GM23338 (cell line): ENCODE data around the gene TLR7. TPM values are rescaled to one million over a fixed set of nuclear protein-coding genes. Genes with fewer than 3 reads are reported as not detected.

Experiments
- ATAC-seq: fragments of 200-7000 bp; cut with Tn5 transposase; 3 replicates; pipeline ENCODE4 v1.9.1; 2020
- DNase-seq: peaks from one replicate; pipeline ENCODE4 v3.0.0-alpha.2; 2015; ENCODE audit warnings: low spot score
- H2AFZ ChIP-seq: fragments of 200-600 bp; sonication (generic); 2 replicates; pipeline ENCODE4 v1.8.0; 2016; ENCODE audit warnings: antibody characterized with exemption, mild to moderate bottlenecking, moderate library complexity
- H3F3A ChIP-seq: fragments of 200-600 bp; sonication (generic); replicated peaks from 2 replicates; pipeline ENCODE4 v1.8.0; 2017; ENCODE audit warnings: antibody characterized with exemption, mixed run types, low read depth
- H3K27ac ChIP-seq: fragments of 200-600 bp; sonication (generic); 2 replicates; pipeline ENCODE4 v1.6.1; 2016; ENCODE audit warnings: low read depth
- H3K27me3 ChIP-seq: fragments of 200-600 bp; sonication (generic); 2 replicates; pipeline ENCODE4 v1.8.0; 2016; ENCODE audit warnings: mild to moderate bottlenecking, mixed run types, moderate library complexity; ENCODE audit not compliant: insufficient read depth
- H3K36me3 ChIP-seq: fragments of 200-600 bp; sonication (generic); 2 replicates; pipeline ENCODE4 v1.8.0; 2016; ENCODE audit warnings: mild to moderate bottlenecking; ENCODE audit not compliant: insufficient read depth
- H3K4me1 ChIP-seq: fragments of 200-600 bp; sonication (generic); 2 replicates; pipeline ENCODE4 v1.8.0; 2016; ENCODE audit warnings: mild to moderate bottlenecking, moderate library complexity; ENCODE audit not compliant: insufficient read depth
- H3K4me2 ChIP-seq: fragments of 200-600 bp; sonication (generic); 2 replicates; pipeline ENCODE4 v1.7.1; 2017; ENCODE audit warnings: mixed run types
- H3K4me3 ChIP-seq: fragments of 200-600 bp; sonication (generic); 2 replicates; pipeline ENCODE4 v1.6.1; 2016; ENCODE audit warnings: mixed run types
- H3K79me2 ChIP-seq: fragments of 200-600 bp; sonication (generic); replicated peaks from 2 replicates; pipeline ENCODE4 v1.8.0; 2017; ENCODE audit warnings: mild to moderate bottlenecking; ENCODE audit not compliant: insufficient read depth
- H3K9me2 ChIP-seq: fragments of 200-600 bp; sonication (generic); 2 replicates; pipeline ENCODE4 v1.8.0; 2017; ENCODE audit not compliant: insufficient read depth
- H4K20me1 ChIP-seq: fragments of 200-600 bp; sonication (generic); replicated peaks from 2 replicates; pipeline ENCODE4 v1.8.0; 2017; ENCODE audit warnings: mild to moderate bottlenecking; ENCODE audit not compliant: insufficient read depth
- H3K27ac Mint-ChIP-seq: 2 replicates; pipeline ENCODE4 v1.8.0; 2020; ENCODE audit warnings: inconsistent platforms, mild to moderate bottlenecking, moderate library complexity, mixed read lengths
- H3K27me3 Mint-ChIP-seq: 3 replicates; pipeline ENCODE4 v1.8.0; 2022; ENCODE audit warnings: low read depth, mild to moderate bottlenecking, moderate library complexity, mixed read lengths, inconsistent platforms; ENCODE audit not compliant: insufficient read depth, poor library complexity
- H3K36me3 Mint-ChIP-seq: 3 replicates; pipeline ENCODE4 v1.8.0; 2021; ENCODE audit warnings: low read depth, mild to moderate bottlenecking, inconsistent platforms, moderate library complexity, mixed read lengths
- H3K4me1 Mint-ChIP-seq: 3 replicates; pipeline ENCODE4 v1.8.0; 2020; ENCODE audit warnings: mild to moderate bottlenecking, inconsistent platforms, mixed read lengths
- H3K4me3 Mint-ChIP-seq: 3 replicates; pipeline ENCODE4 v1.8.0; 2021; ENCODE audit warnings: moderate library complexity, mild to moderate bottlenecking, inconsistent platforms, mixed read lengths
- H3K9me3 Mint-ChIP-seq: 3 replicates; pipeline ENCODE4 v1.8.0; 2020; ENCODE audit warnings: moderate library complexity, mild to moderate bottlenecking, inconsistent platforms, mixed read lengths
- polyA plus RNA-seq: library from polyadenylated mRNA; unstranded; fragments of >200 nt; fragmentation: Nextera tagmentation; extraction: Ambion mirVana; gene quantifications from 2 replicates; pipeline ENCODE4 v1.2.1, GENCODE V29; 2016
- total RNA-seq: library from RNA; depleted of rRNA; stranded (reverse); fragments of >200 nt; shearing (Covaris generic); gene quantifications from 2 replicates; pipeline ENCODE4 v1.2.3, GENCODE V29; 2014
- TF ChIP-seq, protein P1 (sequence below): IDR thresholded peaks from one replicate; pipeline ENCODE4 v1.6.1; 2018; ENCODE audit warnings: antibody characterized with exemption; ENCODE audit not compliant: unreplicated experiment
- TF ChIP-seq, protein P2 (sequence below): fragments of 250-450 bp; sonication (Bioruptor Pico); IDR thresholded peaks from 2 replicates; pipeline ENCODE4 v1.5.0; 2020; ENCODE audit warnings: mild to moderate bottlenecking, moderate library complexity
- TF ChIP-seq, protein P3 (sequence below): IDR thresholded peaks from 2 replicates; pipeline ENCODE4 v1.6.1; 2016; ENCODE audit warnings: antibody characterized with exemption
- TF ChIP-seq, protein P4 (sequence below), 2 experiments: fragments of 200-600 bp in 1 of 2; sonication (generic) in 1 of 2; conservative IDR thresholded peaks; 2 replicates each; pipeline versions ENCODE4 v1.5.1 to v1.6.1; 2016 to 2017; ENCODE audit warnings: antibody characterized with exemption in 2 of 2, low read depth in 2 of 2, mild to moderate bottlenecking in 2 of 2, moderate library complexity in 1 of 2

The TLR7 gene
- total and polyA plus RNA-seq, 2 experiments from 2014 or later, result not detected

DNA sequence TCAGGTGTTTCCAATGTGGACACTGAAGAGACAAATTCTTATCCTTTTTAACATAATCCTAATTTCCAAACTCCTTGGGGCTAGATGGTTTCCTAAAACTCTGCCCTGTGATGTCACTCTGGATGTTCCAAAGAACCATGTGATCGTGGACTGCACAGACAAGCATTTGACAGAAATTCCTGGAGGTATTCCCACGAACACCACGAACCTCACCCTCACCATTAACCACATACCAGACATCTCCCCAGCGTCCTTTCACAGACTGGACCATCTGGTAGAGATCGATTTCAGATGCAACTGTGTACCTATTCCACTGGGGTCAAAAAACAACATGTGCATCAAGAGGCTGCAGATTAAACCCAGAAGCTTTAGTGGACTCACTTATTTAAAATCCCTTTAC is 18.6 kb downstream of the TLR7 start (continued):
- TF ChIP-seq, protein P1, sequence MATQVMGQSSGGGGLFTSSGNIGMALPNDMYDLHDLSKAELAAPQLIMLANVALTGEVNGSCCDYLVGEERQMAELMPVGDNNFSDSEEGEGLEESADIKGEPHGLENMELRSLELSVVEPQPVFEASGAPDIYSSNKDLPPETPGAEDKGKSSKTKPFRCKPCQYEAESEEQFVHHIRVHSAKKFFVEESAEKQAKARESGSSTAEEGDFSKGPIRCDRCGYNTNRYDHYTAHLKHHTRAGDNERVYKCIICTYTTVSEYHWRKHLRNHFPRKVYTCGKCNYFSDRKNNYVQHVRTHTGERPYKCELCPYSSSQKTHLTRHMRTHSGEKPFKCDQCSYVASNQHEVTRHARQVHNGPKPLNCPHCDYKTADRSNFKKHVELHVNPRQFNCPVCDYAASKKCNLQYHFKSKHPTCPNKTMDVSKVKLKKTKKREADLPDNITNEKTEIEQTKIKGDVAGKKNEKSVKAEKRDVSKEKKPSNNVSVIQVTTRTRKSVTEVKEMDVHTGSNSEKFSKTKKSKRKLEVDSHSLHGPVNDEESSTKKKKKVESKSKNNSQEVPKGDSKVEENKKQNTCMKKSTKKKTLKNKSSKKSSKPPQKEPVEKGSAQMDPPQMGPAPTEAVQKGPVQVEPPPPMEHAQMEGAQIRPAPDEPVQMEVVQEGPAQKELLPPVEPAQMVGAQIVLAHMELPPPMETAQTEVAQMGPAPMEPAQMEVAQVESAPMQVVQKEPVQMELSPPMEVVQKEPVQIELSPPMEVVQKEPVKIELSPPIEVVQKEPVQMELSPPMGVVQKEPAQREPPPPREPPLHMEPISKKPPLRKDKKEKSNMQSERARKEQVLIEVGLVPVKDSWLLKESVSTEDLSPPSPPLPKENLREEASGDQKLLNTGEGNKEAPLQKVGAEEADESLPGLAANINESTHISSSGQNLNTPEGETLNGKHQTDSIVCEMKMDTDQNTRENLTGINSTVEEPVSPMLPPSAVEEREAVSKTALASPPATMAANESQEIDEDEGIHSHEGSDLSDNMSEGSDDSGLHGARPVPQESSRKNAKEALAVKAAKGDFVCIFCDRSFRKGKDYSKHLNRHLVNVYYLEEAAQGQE, result no peak
- TF ChIP-seq, protein P2, sequence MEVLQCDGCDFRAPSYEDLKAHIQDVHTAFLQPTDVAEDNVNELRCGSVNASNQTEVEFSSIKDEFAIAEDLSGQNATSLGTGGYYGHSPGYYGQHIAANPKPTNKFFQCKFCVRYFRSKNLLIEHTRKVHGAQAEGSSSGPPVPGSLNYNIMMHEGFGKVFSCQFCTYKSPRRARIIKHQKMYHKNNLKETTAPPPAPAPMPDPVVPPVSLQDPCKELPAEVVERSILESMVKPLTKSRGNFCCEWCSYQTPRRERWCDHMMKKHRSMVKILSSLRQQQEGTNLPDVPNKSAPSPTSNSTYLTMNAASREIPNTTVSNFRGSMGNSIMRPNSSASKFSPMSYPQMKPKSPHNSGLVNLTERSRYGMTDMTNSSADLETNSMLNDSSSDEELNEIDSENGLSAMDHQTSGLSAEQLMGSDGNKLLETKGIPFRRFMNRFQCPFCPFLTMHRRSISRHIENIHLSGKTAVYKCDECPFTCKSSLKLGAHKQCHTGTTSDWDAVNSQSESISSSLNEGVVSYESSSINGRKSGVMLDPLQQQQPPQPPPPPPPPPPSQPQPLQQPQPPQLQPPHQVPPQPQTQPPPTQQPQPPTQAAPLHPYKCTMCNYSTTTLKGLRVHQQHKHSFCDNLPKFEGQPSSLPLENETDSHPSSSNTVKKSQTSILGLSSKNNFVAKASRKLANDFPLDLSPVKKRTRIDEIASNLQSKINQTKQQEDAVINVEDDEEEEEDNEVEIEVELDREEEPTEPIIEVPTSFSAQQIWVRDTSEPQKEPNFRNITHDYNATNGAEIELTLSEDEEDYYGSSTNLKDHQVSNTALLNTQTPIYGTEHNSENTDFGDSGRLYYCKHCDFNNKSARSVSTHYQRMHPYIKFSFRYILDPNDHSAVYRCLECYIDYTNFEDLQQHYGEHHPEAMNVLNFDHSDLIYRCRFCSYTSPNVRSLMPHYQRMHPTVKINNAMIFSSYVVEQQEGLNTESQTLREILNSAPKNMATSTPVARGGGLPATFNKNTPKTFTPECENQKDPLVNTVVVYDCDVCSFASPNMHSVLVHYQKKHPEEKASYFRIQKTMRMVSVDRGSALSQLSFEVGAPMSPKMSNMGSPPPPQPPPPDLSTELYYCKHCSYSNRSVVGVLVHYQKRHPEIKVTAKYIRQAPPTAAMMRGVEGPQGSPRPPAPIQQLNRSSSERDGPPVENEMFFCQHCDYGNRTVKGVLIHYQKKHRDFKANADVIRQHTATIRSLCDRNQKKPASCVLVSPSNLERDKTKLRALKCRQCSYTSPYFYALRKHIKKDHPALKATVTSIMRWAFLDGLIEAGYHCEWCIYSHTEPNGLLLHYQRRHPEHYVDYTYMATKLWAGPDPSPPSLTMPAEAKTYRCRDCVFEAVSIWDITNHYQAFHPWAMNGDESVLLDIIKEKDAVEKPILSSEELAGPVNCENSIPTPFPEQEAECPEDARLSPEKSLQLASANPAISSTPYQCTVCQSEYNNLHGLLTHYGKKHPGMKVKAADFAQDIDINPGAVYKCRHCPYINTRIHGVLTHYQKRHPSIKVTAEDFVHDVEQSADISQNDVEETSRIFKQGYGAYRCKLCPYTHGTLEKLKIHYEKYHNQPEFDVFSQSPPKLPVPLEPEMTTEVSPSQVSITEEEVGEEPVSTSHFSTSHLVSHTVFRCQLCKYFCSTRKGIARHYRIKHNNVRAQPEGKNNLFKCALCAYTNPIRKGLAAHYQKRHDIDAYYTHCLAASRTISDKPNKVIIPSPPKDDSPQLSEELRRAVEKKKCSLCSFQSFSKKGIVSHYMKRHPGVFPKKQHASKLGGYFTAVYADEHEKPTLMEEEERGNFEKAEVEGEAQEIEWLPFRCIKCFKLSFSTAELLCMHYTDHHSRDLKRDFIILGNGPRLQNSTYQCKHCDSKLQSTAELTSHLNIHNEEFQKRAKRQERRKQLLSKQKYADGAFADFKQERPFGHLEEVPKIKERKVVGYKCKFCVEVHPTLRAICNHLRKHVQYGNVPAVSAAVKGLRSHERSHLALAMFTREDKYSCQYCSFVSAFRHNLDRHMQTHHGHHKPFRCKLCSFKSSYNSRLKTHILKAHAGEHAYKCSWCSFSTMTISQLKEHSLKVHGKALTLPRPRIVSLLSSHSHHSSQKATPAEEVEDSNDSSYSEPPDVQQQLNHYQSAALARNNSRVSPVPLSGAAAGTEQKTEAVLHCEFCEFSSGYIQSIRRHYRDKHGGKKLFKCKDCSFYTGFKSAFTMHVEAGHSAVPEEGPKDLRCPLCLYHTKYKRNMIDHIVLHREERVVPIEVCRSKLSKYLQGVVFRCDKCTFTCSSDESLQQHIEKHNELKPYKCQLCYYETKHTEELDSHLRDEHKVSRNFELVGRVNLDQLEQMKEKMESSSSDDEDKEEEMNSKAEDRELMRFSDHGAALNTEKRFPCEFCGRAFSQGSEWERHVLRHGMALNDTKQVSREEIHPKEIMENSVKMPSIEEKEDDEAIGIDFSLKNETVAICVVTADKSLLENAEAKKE (CRISPR knock-in tag), result no peak

DNA sequence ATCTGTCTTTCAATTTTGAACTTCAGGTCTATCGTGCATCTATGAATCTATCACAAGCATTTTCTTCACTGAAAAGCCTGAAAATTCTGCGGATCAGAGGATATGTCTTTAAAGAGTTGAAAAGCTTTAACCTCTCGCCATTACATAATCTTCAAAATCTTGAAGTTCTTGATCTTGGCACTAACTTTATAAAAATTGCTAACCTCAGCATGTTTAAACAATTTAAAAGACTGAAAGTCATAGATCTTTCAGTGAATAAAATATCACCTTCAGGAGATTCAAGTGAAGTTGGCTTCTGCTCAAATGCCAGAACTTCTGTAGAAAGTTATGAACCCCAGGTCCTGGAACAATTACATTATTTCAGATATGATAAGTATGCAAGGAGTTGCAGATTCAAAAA is 19.7 kb downstream of the TLR7 start:
- H3K4me1 ChIP-seq, result no peaks in the 10 kb centered on the region
- no peaks in the 10 kb centered on the region for H3K9me3 Mint-ChIP-seq
- TF ChIP-seq, protein P3, sequence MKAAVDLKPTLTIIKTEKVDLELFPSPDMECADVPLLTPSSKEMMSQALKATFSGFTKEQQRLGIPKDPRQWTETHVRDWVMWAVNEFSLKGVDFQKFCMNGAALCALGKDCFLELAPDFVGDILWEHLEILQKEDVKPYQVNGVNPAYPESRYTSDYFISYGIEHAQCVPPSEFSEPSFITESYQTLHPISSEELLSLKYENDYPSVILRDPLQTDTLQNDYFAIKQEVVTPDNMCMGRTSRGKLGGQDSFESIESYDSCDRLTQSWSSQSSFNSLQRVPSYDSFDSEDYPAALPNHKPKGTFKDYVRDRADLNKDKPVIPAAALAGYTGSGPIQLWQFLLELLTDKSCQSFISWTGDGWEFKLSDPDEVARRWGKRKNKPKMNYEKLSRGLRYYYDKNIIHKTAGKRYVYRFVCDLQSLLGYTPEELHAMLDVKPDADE, result no peak
- TF ChIP-seq, protein P4, sequence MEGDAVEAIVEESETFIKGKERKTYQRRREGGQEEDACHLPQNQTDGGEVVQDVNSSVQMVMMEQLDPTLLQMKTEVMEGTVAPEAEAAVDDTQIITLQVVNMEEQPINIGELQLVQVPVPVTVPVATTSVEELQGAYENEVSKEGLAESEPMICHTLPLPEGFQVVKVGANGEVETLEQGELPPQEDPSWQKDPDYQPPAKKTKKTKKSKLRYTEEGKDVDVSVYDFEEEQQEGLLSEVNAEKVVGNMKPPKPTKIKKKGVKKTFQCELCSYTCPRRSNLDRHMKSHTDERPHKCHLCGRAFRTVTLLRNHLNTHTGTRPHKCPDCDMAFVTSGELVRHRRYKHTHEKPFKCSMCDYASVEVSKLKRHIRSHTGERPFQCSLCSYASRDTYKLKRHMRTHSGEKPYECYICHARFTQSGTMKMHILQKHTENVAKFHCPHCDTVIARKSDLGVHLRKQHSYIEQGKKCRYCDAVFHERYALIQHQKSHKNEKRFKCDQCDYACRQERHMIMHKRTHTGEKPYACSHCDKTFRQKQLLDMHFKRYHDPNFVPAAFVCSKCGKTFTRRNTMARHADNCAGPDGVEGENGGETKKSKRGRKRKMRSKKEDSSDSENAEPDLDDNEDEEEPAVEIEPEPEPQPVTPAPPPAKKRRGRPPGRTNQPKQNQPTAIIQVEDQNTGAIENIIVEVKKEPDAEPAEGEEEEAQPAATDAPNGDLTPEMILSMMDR (conservative IDR thresholded peaks at IDR 0.05; ENCODE audit: low read depth in 2 of 2), result no peak

More for the DNA sequence above, 19.7 kb downstream of the TLR7 start:
- Mint-ChIP-seq H3K36me3 (no peaks in the 10 kb centered on the region), H3K27me3 (no peaks in the 10 kb centered on the region), H3K4me1 (no peaks in the 10 kb centered on the region), H3K4me3 (no peak overlapping the region), H3K27ac (no peak overlapping the region)
- Histone ChIP-seq H3K4me3 (no peak overlapping the region), H3K36me3 (no peaks in the 10 kb centered on the region), H3F3A (no peaks in the 10 kb centered on the region), H3K27me3 (no peaks in the 10 kb centered on the region), H3K4me2 (no peak overlapping the region), H3K27ac (no peak overlapping the region), H4K20me1 (no peaks in the 10 kb centered on the region), H3K9me2 (no peaks in the 10 kb centered on the region), H2AFZ (no peak overlapping the region), H3K79me2 (no peaks in the 10 kb centered on the region)
- DNase-seq (no peak), ATAC-seq (no peak)
